ENCODE data around the gene SPTBN1.

Gene SPTBN1

DNA sequence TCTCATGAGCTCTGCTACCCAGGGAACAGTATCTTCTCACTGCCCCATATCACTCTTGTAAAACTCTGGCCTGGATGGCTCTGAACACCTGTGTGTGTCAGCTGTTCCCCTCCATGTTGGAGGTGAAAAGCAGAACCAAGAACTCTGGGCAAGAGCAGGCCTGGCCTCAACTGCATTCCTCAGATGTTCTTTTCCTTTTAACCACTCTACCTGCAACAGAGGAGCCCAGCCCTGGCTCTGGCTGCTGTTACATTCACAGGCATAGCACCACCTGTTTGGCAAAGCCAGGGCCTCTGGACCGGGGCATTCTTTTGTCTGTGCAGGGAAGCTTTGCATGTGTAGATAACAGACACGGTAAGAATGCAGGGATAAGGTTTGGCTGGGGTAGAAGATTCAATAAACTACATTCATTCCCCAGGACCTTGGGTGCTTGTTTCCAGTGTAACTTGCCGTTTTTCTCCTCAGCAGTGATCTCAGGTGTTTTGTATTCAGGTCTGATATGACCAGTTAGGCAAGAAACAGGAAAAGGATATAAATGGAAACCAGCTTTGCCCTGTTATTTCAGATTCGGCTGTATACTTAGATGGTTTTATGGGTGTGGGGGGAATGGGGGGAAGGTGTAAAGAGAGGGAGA lies 95.1 kb downstream of the SPTBN1 start:
- DNase-seq = no peak

GRCh38 chr2:54553075-54553474 lies 96.9 kb downstream of the SPTBN1 start:
- no peak for DNase-seq

- no peak for DNase-seq
Observed at GRCh38 chr2:54553775-54554174, 97.6 kb downstream of the SPTBN1 start.

- no peak for DNase-seq
Observed at GRCh38 chr2:54555318-54555837, 99.3 kb downstream of the SPTBN1 start.

GRCh38 chr2:54556621-54557121 lies 100.5 kb downstream of the SPTBN1 start:
- DNase-seq = no peak

- DNase-seq = no peak
Observed at GRCh38 chr2:54557211-54557600, 101.1 kb downstream of the SPTBN1 start.

DNA sequence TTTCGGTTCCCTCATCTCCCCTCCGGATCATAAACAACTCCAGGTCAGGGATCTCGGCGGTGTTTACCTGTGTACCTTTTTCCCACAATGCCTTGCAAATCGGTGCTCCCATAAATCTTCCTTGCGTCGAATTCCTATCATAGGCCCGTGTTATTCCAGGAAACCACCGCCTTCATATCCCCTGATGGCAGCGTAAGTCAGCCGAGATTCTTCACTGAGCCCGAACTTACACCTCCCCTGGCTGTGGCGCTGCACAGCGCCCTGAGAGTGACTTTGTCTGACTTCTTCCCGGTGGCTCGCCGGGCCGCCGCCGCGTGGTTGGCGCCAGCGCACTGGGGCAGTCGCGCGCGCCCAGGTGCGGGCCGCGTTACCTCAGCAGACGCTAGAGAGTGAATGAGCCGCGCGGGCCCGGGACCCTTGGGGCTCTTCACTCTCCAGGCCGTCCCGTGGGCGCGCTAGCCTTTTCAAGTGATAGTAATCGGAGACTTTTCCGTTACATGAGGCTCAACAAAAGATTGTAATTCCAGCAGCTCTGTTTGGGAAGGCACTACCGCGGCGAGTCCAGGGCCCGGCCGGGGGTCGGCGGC lies 101.6 kb downstream of the SPTBN1 start:
- peak in 13 of 51 donors; percentile 10 to 50 (median 19) for DNase-seq

GRCh38 chr2:54558188-54559005 lies 102.3 kb downstream of the SPTBN1 start:
- DNase-seq = peak in 7 of 51 donors; percentile 9 to 63 (median 21)

GRCh38 chr2:54559006-54559445 lies 102.9 kb downstream of the SPTBN1 start:
- no peak for DNase-seq

DNA sequence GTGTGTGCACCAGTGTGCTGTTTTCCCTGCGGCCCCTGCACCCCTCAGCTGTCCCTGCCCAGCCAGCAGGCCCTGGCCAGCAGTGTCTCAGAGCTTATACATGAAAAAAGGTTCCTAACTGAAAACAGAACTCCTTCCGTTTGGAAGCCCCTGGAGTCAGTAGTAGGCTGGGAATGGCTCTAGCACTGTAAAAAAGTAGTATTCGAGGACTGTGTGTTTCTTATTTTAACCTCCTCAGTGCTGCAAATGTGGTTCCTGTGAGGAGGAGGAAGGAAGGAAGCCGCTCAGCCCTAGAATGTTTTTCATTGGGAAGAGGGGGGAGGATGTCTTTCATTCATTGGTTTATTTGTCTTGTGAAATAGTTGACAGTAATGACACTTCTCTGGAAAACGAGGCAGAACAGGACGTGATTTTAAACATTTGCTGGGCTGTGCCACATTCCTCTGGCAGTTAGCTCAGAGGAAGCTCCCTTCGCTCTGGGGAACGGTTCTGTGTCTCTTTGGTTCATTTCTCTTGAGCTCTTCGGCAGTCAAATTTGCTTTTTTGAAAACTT lies 103.5 kb downstream of the SPTBN1 start:
- peak in 3 of 51 donors; percentile 29 to 61 (median 57) for DNase-seq

- DNase-seq = peak in 2 of 51 donors; percentile 57 to 61
Observed at GRCh38 chr2:54560146-54560881, 104.2 kb downstream of the SPTBN1 start.

DNA sequence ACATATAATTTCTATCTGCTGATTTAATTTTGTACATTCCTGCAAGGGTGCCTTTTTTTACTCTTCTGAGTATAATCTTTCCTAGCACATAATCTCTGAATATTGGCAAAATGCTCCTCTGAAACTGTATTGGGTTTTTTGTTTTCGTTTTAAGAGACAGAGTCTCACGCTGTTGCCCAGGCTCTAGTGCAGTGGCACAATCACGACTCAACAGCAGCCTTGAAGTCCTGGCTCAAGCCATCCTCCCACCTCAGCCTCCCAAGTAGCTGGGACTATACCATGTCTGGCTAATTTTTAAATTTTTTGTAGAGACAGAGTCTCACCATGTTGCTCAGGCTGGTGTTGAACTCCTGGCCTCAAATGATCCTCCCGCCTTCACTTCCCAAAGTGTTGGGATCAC lies 104.9 kb downstream of the SPTBN1 start:
- no peak for DNase-seq

DNA sequence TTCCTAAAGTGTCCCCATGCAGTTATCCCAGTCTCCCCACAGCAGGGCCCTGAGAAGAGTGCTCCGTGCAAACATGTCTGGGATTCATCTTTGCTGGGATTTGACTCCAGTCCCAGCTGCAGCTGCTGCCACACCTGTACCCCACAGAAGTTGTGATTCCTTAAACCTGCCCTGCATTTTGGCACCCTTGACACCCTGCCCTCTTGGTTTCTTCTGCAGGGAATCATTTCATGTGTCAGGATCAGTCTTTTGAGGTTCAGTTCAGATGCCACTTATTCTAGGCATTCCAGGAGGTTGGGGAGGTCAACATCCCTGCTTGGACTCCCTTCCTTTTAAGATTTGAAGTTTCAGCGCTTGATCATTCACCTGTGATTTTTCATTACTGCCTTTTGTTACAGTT lies 108.3 kb downstream of the SPTBN1 start:
- DNase-seq = no peak

- DNase-seq = no peak
Observed at GRCh38 chr2:54565551-54565950, 109.4 kb downstream of the SPTBN1 start.

GRCh38 chr2:54566896-54567295 lies 110.8 kb downstream of the SPTBN1 start:
- DNase-seq = no peak

DNA sequence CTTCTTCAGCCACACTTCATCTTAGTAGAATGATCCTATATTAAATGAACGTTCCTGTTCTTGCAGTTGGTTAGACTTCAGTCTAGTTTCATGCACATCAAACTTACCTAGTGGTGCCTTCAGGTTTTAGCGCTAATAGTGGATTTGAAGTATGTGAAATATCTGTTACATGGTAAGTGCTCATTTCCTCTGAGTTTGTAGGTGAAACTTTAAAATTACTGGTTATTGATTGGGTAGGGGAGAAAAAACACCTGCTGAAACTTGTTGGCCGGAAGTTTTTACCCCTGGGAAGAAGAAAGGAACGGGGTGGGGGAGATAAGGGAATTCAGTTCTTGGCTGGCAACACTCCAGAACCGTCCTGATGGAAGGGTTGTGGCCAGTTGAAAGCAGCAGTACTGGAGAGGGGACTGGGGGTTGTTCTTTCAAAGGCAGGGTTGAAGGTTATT lies 112.8 kb downstream of the SPTBN1 start:
- no peak for DNase-seq

- peak in 5 of 51 donors; percentile 5 to 20 (median 11) for DNase-seq
Observed at GRCh38 chr2:54569745-54570301, 113.7 kb downstream of the SPTBN1 start.

DNA sequence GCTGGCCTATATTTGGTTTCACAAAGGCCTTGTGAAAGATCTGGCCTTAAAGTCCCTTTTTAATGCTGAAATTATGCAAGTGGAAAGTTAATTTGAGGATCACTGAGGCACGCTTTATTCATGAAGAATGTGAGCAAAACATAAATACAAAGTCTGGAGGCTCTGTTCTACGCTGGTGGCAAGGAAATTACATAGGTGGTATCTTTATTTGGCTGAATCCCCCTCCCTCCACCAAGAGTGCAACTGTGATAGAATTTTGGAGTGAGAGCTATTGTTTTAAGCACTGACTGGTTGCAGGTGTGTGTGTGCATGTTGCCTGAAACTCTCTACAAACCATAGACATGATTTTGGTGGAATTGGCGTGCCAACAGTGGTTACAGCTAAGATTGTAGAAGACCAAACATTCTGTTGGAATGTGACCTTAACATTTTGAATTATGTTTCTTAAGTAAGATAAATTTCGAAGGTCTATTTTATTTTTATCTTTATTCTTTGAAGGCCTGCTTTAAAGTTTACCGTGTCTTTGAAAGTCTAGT lies 114.3 kb downstream of the SPTBN1 start:
- no peak for DNase-seq

DNA sequence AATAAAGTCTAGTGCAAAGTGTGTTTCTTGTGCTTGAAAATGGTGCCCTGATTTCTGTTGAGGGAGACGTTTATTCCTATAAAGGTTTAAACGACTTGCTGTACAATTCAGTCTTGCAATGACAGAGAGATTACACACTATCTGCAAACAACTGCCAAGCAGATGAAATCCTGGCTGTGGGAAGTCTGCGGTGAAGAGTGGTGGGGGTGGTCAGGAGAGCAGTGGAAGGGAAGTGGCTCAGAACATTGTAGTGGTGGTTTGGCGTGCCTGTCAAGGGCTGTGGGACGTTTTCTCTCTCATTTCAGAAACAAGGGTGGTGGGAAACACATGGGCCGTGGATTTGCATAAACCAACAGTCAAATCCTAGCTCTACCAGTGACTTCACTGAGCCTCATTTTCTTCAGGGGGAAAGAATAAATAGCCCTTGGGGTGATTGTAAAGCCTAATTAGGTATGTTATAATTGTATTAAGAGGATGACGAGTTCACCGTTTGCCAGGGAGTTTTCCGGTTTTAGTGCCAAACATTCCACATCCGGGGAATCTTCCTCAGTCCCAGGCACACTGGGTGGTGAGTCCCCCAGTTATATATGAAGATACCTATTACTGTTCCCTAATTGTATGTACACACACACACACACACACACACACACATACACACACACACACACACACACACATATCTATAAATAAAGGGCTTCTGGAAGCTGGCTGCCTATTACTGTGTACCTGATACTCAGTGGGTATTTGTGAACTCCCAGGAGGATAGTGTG lies 115.0 kb downstream of the SPTBN1 start:
- peak in 3 of 51 donors; percentile 3 to 56 (median 5) for DNase-seq

- DNase-seq = no peak
Observed at GRCh38 chr2:54572262-54572635, 116.1 kb downstream of the SPTBN1 start.

Data from hypothalamus (tissue), 51 donors.